SK-N-SH treated with all-trans-retinoic acid at 6 μM for 48 hours (cell line): ENCODE data around the gene BICD1.
"Not testable (repeated sequence)": the region's sequence is repeated elsewhere in the genome, so short reads cannot be mapped to it uniquely, and the experiment has no call there.

Source experiments
- ATAC-seq: fragments of 200-7000 bp; cut with Tn5 transposase; 3 replicates; pipeline ENCODE4 v1.9.1; 2020; ENCODE audit warnings: mild to moderate bottlenecking, moderate library complexity
- ARNTL ChIP-seq: fragments of 450-650 bp; formaldehyde crosslinking; IDR thresholded peaks from 2 replicates; pipeline ENCODE4 v1.5.0; 2020; ENCODE audit warnings: low read depth, mild to moderate bottlenecking, moderate library complexity, borderline replicate concordance
- CREB5 ChIP-seq: fragments of 250-450 bp; sonication (Bioruptor Pico); IDR thresholded peaks from 2 replicates; pipeline ENCODE4 v1.5.1; 2020; ENCODE audit warnings: low read depth, mild to moderate bottlenecking, moderate library complexity
- CSDC2 ChIP-seq: fragments of 250-450 bp; sonication (Bioruptor Pico); IDR thresholded peaks from 2 replicates; pipeline ENCODE4 v1.5.0; 2020; ENCODE audit warnings: mild to moderate bottlenecking, moderate library complexity
- ESRRG ChIP-seq: fragments of 250-450 bp; sonication (Bioruptor Pico); IDR thresholded peaks from 2 replicates; pipeline ENCODE4 v1.6.1; 2021; ENCODE audit warnings: mild to moderate bottlenecking
- ISL1 ChIP-seq: fragments of 250-450 bp; sonication (Bioruptor Pico); IDR thresholded peaks from 2 replicates; pipeline ENCODE4 v2.1.2; 2022; ENCODE audit warnings: mild to moderate bottlenecking, moderate library complexity
- OSR1 ChIP-seq: fragments of 250-450 bp; sonication (Bioruptor Pico); IDR thresholded peaks from 2 replicates; pipeline ENCODE4 v1.8.0; 2022; ENCODE audit warnings: moderate library complexity, mild to moderate bottlenecking, inconsistent platforms
- PATZ1 ChIP-seq: fragments of 250-450 bp; sonication (Bioruptor Pico); IDR thresholded peaks from 2 replicates; pipeline ENCODE4 v1.8.0; 2020; ENCODE audit warnings: mild to moderate bottlenecking, moderate library complexity, borderline replicate concordance
- POU6F1 ChIP-seq: fragments of 250-450 bp; sonication (Bioruptor Pico); IDR thresholded peaks from 2 replicates; pipeline ENCODE4 v1.8.0; 2021; ENCODE audit warnings: low read depth, mild to moderate bottlenecking, moderate library complexity, borderline replicate concordance
- RARB ChIP-seq: fragments of 250-450 bp; sonication (Bioruptor Pico); IDR thresholded peaks from 2 replicates; pipeline ENCODE4 v1.8.0; 2021; ENCODE audit warnings: mild to moderate bottlenecking, moderate library complexity
- TCF4 ChIP-seq: fragments of 250-450 bp; sonication (Bioruptor Pico); IDR thresholded peaks from 2 replicates; pipeline ENCODE4 v1.8.0; 2021; ENCODE audit warnings: mild to moderate bottlenecking, moderate library complexity, borderline replicate concordance
- TOX ChIP-seq: fragments of 250-450 bp; sonication (Bioruptor Pico); IDR thresholded peaks from 2 replicates; pipeline ENCODE4 v1.8.0; 2021; ENCODE audit warnings: mild to moderate bottlenecking, moderate library complexity, borderline replicate concordance
- TSHZ2 ChIP-seq: fragments of 250-450 bp; sonication (Bioruptor Pico); IDR thresholded peaks from 2 replicates; pipeline ENCODE4 v1.5.0; 2020; ENCODE audit warnings: mild to moderate bottlenecking, moderate library complexity
- ZC3H10 ChIP-seq: fragments of 250-450 bp; sonication (Bioruptor Pico); IDR thresholded peaks from 2 replicates; pipeline ENCODE4 v1.5.1; 2021; ENCODE audit warnings: mild to moderate bottlenecking, moderate library complexity
- ZFP3 ChIP-seq: fragments of 250-450 bp; sonication (Bioruptor Pico); IDR thresholded peaks from 2 replicates; pipeline ENCODE4 v1.5.0; 2020; ENCODE audit warnings: mild to moderate bottlenecking, moderate library complexity
- ZNF565 ChIP-seq: fragments of 450-650 bp; formaldehyde crosslinking; conservative IDR thresholded peaks from 2 replicates; pipeline ENCODE4 v1.5.0; 2020; ENCODE audit warnings: low read depth, mild to moderate bottlenecking, moderate library complexity
- ZNF70 ChIP-seq: fragments of 450-650 bp; formaldehyde crosslinking; IDR thresholded peaks from 2 replicates; pipeline ENCODE4 v1.5.0; 2020; ENCODE audit warnings: mild to moderate bottlenecking, moderate library complexity
- ZNF8 ChIP-seq: fragments of 450-650 bp; formaldehyde crosslinking; IDR thresholded peaks from 2 replicates; pipeline ENCODE4 v1.5.0; 2020; ENCODE audit warnings: mild to moderate bottlenecking, moderate library complexity

BICD1 gene

GRCh38 chr12:32091696-32092095 is 15.0 kb upstream of the BICD1 start:
- ATAC-seq = no peak
- TF ChIP-seq RARB (CRISPR knock-in tag) (no peak), ZFP3 (CRISPR knock-in tag) (no peak), TOX (CRISPR knock-in tag) (no peak), ZNF70 (CRISPR knock-in tag) (no peak), POU6F1 (CRISPR knock-in tag) (no peak), PATZ1 (CRISPR knock-in tag) (no peak), ZNF8 (CRISPR knock-in tag) (no peak)

GRCh38 chr12:32098112-32098511 is 8.5 kb upstream of the BICD1 start:
- ATAC-seq = no peak
- TF ChIP-seq ARNTL = no peak
- TF ChIP-seq TCF4 (CRISPR knock-in tag) = peak; percentile 41; the same call in 1 of the 2 replicates
- TF ChIP-seq PATZ1 (CRISPR knock-in tag) = no peak

- ATAC-seq = not testable (repeated sequence)
Measured at GRCh38 chr12:32099275-32099674, 7.4 kb upstream of the BICD1 start.

- TF ChIP-seq ZNF565 (CRISPR knock-in tag) (no peak), ESRRG (CRISPR knock-in tag) (no peak), TCF4 (CRISPR knock-in tag) (no peak), RARB (CRISPR knock-in tag) (no peak), ZFP3 (CRISPR knock-in tag) (no peak), PATZ1 (CRISPR knock-in tag) (no peak), ARNTL (no peak), CREB5 (CRISPR knock-in tag) (no peak), TOX (CRISPR knock-in tag) (no peak), ZNF70 (CRISPR knock-in tag) (no peak)
- TF ChIP-seq, all 23 proteins: peak for 0
Measured at GRCh38 chr12:32100361-32100760, 6.3 kb upstream of the BICD1 start.

GRCh38 chr12:32100888-32101287 is 5.8 kb upstream of the BICD1 start:
- no peak for ATAC-seq
- TF ChIP-seq ISL1 (CRISPR knock-in tag) (no peak), ESRRG (CRISPR knock-in tag) (no peak), POU6F1 (CRISPR knock-in tag) (no peak), ZFP3 (CRISPR knock-in tag) (no peak), ZC3H10 (CRISPR knock-in tag) (no peak), CSDC2 (CRISPR knock-in tag) (no peak), ZNF565 (CRISPR knock-in tag) (no peak), OSR1 (CRISPR knock-in tag) (no peak), ZNF8 (CRISPR knock-in tag) (no peak), CREB5 (CRISPR knock-in tag) (no peak), TSHZ2 (no peak), TCF4 (CRISPR knock-in tag) (no peak)

More at GRCh38 chr12:32100361-32100760, 6.3 kb upstream of the BICD1 start:
- no peak for ATAC-seq
